WTC11 (cell line): ENCODE results near the gene TRAPPC3.

Experiments
- ARID4B ChIP-seq: sonication (generic); formaldehyde crosslinking; IDR thresholded peaks from 2 replicates; pipeline ENCODE4 v1.8.0; 2023; ENCODE audit warnings: missing genetic modification reagents, mild to moderate bottlenecking, borderline replicate concordance
- ATF2 ChIP-seq: sonication (generic); formaldehyde crosslinking; IDR thresholded peaks from 2 replicates; pipeline ENCODE4 v1.8.1; 2022; ENCODE audit warnings: low read depth, missing genetic modification reagents, borderline replicate concordance
- CREB1 ChIP-seq: sonication (generic); formaldehyde crosslinking; IDR thresholded peaks from 2 replicates; pipeline ENCODE4 v1.8.0; 2023; ENCODE audit warnings: mild to moderate bottlenecking, missing genetic modification reagents
- CTCF ChIP-seq: fragments of 200-600 bp; IDR thresholded peaks from 2 replicates; pipeline ENCODE4 v1.8.0; 2022; ENCODE audit warnings: antibody characterized with exemption
- FOXK1 ChIP-seq: sonication (generic); formaldehyde crosslinking; IDR thresholded peaks from 2 replicates; pipeline ENCODE4 v1.8.0; 2022; ENCODE audit warnings: mild to moderate bottlenecking, moderate library complexity, missing genetic modification reagents
- KAT7 ChIP-seq: sonication (generic); formaldehyde crosslinking; IDR thresholded peaks from 2 replicates; pipeline ENCODE4 v1.8.1; 2023; ENCODE audit warnings: missing genetic modification reagents, mild to moderate bottlenecking, borderline replicate concordance
- MAX ChIP-seq: sonication (generic); formaldehyde crosslinking; IDR thresholded peaks from 2 replicates; pipeline ENCODE4 v1.8.0; 2022; ENCODE audit warnings: mild to moderate bottlenecking, missing genetic modification reagents
- OVOL2 ChIP-seq: fragments of 250-450 bp; sonication (Bioruptor Pico); IDR thresholded peaks from 2 replicates; pipeline ENCODE4 v1.9.0; 2021; ENCODE audit warnings: mild to moderate bottlenecking, borderline replicate concordance
- RELA ChIP-seq: sonication (generic); formaldehyde crosslinking; IDR thresholded peaks from 2 replicates; pipeline ENCODE4 v1.8.1; 2022; ENCODE audit warnings: missing genetic modification reagents, mild to moderate bottlenecking, borderline replicate concordance
- TEAD4 ChIP-seq: sonication (generic); formaldehyde crosslinking; IDR thresholded peaks from 2 replicates; pipeline ENCODE4 v1.8.0; 2022; ENCODE audit warnings: mild to moderate bottlenecking, missing genetic modification reagents
- USF1 ChIP-seq: sonication (generic); formaldehyde crosslinking; IDR thresholded peaks from 2 replicates; pipeline ENCODE4 v1.8.0; 2022; ENCODE audit warnings: mild to moderate bottlenecking, missing genetic modification reagents
- ZNF317 ChIP-seq: sonication (generic); formaldehyde crosslinking; IDR thresholded peaks from 2 replicates; pipeline ENCODE4 v1.8.1; 2023; ENCODE audit warnings: low read depth, mild to moderate bottlenecking, moderate library complexity, missing genetic modification reagents, borderline replicate concordance

GRCh38 chr1:36182734-36183133 lies 33.4 kb upstream of the TRAPPC3 start:
- TF ChIP-seq CTCF (no peak), ZNF317 (CRISPR knock-in tag) (no peak), OVOL2 (CRISPR knock-in tag) (no peak), FOXK1 (CRISPR knock-in tag) (no peak), RELA (CRISPR knock-in tag) (no peak), ATF2 (CRISPR knock-in tag) (no peak), MAX (no peak), KAT7 (CRISPR knock-in tag) (no peak), TEAD4 (CRISPR knock-in tag) (no peak), CREB1 (CRISPR knock-in tag) (no peak), ARID4B (no peak), USF1 (CRISPR knock-in tag) (no peak)
